H1 (cell line): Measurements from ENCODE around the gene PSMB5. TPM values are rescaled to one million over a fixed set of nuclear protein-coding genes. Genes with fewer than 3 reads are reported as not detected.

ENCODE experiments used
- CTCF ChIA-PET: fragments of 300-600 bp; sonication (Branson Sonifier 250); formaldehyde crosslinking; loops from one replicate; lab custom pipeline; 2021; ENCODE audit not compliant: partially characterized antibody; lab: Charles Lee
- POLR2A ChIA-PET: fragments of 300-600 bp; sonication (Branson Sonifier 250); formaldehyde crosslinking; loops from one replicate; lab custom pipeline; 2021; ENCODE audit warnings: inconsistent platforms; ENCODE audit not compliant: partially characterized antibody; lab: Charles Lee
- DNase-seq, 2 experiments: peaks; one replicate each; pipeline versions ENCODE4 v3.0.0 to v3.0.0-alpha.2; 2010 to 2022; ENCODE audit warnings: low spot score in 2 of 2, low read depth in 1 of 2, mixed read lengths in 1 of 2
- FAIRE-seq: peaks from 2 replicates; lab custom pipeline; 2011; peaks lifted over from hg19 to GRCh38; lab: Jason Lieb, UNC
- H2AFZ ChIP-seq: 2 replicates; pipeline ENCODE4 v1.8.1; 2012; ENCODE audit warnings: low read length, inconsistent platforms
- H2AK5ac ChIP-seq: 2 replicates; pipeline ENCODE4 v1.6.1; 2013; ENCODE audit warnings: low read depth, low read length
- H2BK120ac ChIP-seq: replicated peaks from 2 replicates; pipeline ENCODE3; 2013; ENCODE audit warnings: low read depth, low read length, inconsistent platforms
- H2BK12ac ChIP-seq: 2 replicates; pipeline ENCODE4 v1.6.1; 2013; ENCODE audit warnings: low read depth, low read length
- H2BK15ac ChIP-seq: 2 replicates; pipeline ENCODE4 v1.6.1; 2013; ENCODE audit warnings: low read length
- H2BK20ac ChIP-seq: 2 replicates; pipeline ENCODE4 v1.6.1; 2013; ENCODE audit warnings: low read length
- H2BK5ac ChIP-seq: 2 replicates; pipeline ENCODE4 v1.6.1; 2013; ENCODE audit warnings: low read depth, low read length
- H3K14ac ChIP-seq: 2 replicates; pipeline ENCODE4 v1.6.1; 2013; ENCODE audit warnings: inconsistent platforms; ENCODE audit not compliant: insufficient read length
- H3K18ac ChIP-seq: 2 replicates; pipeline ENCODE4 v1.6.1; 2013; ENCODE audit warnings: low read length; ENCODE audit errors: extremely low read depth
- H3K23ac ChIP-seq: 2 replicates; pipeline ENCODE4 v1.6.1; 2013; ENCODE audit warnings: inconsistent platforms; ENCODE audit not compliant: insufficient read length
- H3K23me2 ChIP-seq: 2 replicates; pipeline ENCODE4 v1.6.1; 2013; ENCODE audit warnings: low read depth, low read length
- H3K27ac ChIP-seq: 2 replicates; pipeline ENCODE4 v1.6.1; 2011; ENCODE audit warnings: low read depth, low read length, inconsistent platforms
- H3K27me3 ChIP-seq, 4 experiments: replicated peaks in 1 of 4; 1 replicate in 1 of 4; 2 replicates in 3 of 4; pipeline versions ENCODE4 v1.6.1 to v1.8.1; 2011 to 2013; ENCODE audit warnings: low read length in 3 of 4, mild to moderate bottlenecking in 3 of 4, inconsistent platforms in 2 of 4, mixed read lengths in 2 of 4, moderate library complexity in 1 of 4; ENCODE audit not compliant: control insufficient read depth in 3 of 4, insufficient read depth in 3 of 4; ENCODE audit errors: extremely low read depth in 1 of 4
- H3K36me3 ChIP-seq, 4 experiments: 2 replicates each; pipeline versions ENCODE4 v1.6.1 to v1.8.1; 2011 to 2013; ENCODE audit warnings: mild to moderate bottlenecking in 4 of 4, low read length in 3 of 4, moderate library complexity in 2 of 4, control low read depth in 1 of 4, inconsistent platforms in 1 of 4; ENCODE audit not compliant: insufficient read depth in 4 of 4, control insufficient read depth in 2 of 4
- H3K4ac ChIP-seq: replicated peaks from 2 replicates; pipeline ENCODE3; 2013; ENCODE audit warnings: low read length, low read depth, mixed read lengths, inconsistent platforms; ENCODE audit not compliant: insufficient read length
- H3K4me1 ChIP-seq, 4 experiments: replicated peaks in 1 of 4; 1 replicate in 1 of 4; 2 replicates in 3 of 4; pipeline versions ENCODE4 v1.6.1 to v1.8.1; 2011 to 2013; ENCODE audit warnings: low read length in 3 of 4, inconsistent platforms in 2 of 4, mixed read lengths in 1 of 4; ENCODE audit not compliant: insufficient read depth in 4 of 4, control insufficient read depth in 3 of 4
- H3K4me2 ChIP-seq, 2 experiments: 2 replicates each; pipeline versions ENCODE4 v1.6.1 to v1.8.1; 2011 to 2013; ENCODE audit warnings: low read depth in 2 of 2, low read length in 2 of 2, control low read depth in 1 of 2, inconsistent platforms in 1 of 2, mild to moderate bottlenecking in 1 of 2; ENCODE audit not compliant: insufficient read depth in 1 of 2
- H3K4me3 ChIP-seq, 4 experiments: fragments of 200-600, 300-600 bp in 1 of 4; sonication (generic), shearing (Covaris generic), sonication (Bioruptor Twin) in 1 of 4; 2 replicates each; pipeline versions ENCODE4 v1.5.1 to v1.8.1; 2011 to 2016; ENCODE audit warnings: low read length in 4 of 4, low read depth in 3 of 4, control low read depth in 2 of 4, inconsistent platforms in 2 of 4, mild to moderate bottlenecking in 2 of 4, mixed read lengths in 1 of 4, moderate library complexity in 1 of 4; ENCODE audit not compliant: insufficient read depth in 2 of 4; ENCODE audit errors: extremely low read depth in 1 of 4
- H3K56ac ChIP-seq: replicated peaks from 2 replicates; pipeline ENCODE3; 2013; ENCODE audit warnings: low read depth, mild to moderate bottlenecking, mixed read lengths, low read length, inconsistent platforms; ENCODE audit not compliant: insufficient read length
- H3K79me1 ChIP-seq: 2 replicates; pipeline ENCODE4 v1.6.1; 2013; ENCODE audit warnings: low read depth, low read length, control low read depth
- H3K79me2 ChIP-seq, 2 experiments: 2 replicates each; pipeline versions ENCODE4 v1.6.1 to v1.8.1; 2012 to 2013; ENCODE audit warnings: low read length in 2 of 2, mild to moderate bottlenecking in 2 of 2, inconsistent platforms in 1 of 2; ENCODE audit not compliant: insufficient read depth in 2 of 2, control insufficient read depth in 1 of 2
- H3K9ac ChIP-seq, 4 experiments: replicated peaks in 1 of 4; 1 replicate in 1 of 4; 2 replicates in 3 of 4; pipeline versions ENCODE4 v1.6.1 to v1.8.1; 2011 to 2013; ENCODE audit warnings: low read depth in 3 of 4, low read length in 3 of 4, control low read depth in 2 of 4, mild to moderate bottlenecking in 2 of 4, moderate library complexity in 2 of 4, inconsistent platforms in 1 of 4; ENCODE audit errors: extremely low read depth in 1 of 4
- H3K9me3 ChIP-seq, 2 experiments: 2 replicates each; pipeline versions ENCODE4 v1.6.1 to v1.8.1; 2012 to 2013; ENCODE audit warnings: mild to moderate bottlenecking in 2 of 2, moderate library complexity in 2 of 2, control low read depth in 1 of 2, inconsistent platforms in 1 of 2, low read depth in 1 of 2, low read length in 1 of 2, mixed read lengths in 1 of 2; ENCODE audit not compliant: insufficient read depth in 2 of 2
- H4K20me1 ChIP-seq, 2 experiments: replicated peaks in 1 of 2; 2 replicates each; pipeline versions ENCODE3 to v1.8.1; 2011 to 2013; ENCODE audit warnings: inconsistent platforms in 2 of 2, low read length in 2 of 2, mild to moderate bottlenecking in 1 of 2; ENCODE audit not compliant: insufficient read depth in 2 of 2, control insufficient read depth in 1 of 2
- H4K5ac ChIP-seq: 2 replicates; pipeline ENCODE4 v1.6.1; 2013; ENCODE audit warnings: low read length, low read depth, mixed read lengths, inconsistent platforms; ENCODE audit not compliant: insufficient read length
- H4K8ac ChIP-seq: 2 replicates; pipeline ENCODE4 v1.8.0; 2013; ENCODE audit warnings: mild to moderate bottlenecking, moderate library complexity, low read length, inconsistent platforms; ENCODE audit not compliant: insufficient read depth; ENCODE audit errors: extremely low read depth
- H4K91ac ChIP-seq: replicated peaks from 2 replicates; pipeline ENCODE3; 2013; ENCODE audit warnings: low read length, mixed read lengths, inconsistent platforms; ENCODE audit not compliant: insufficient read length
- BRCA1 ChIP-seq: IDR thresholded peaks from 2 replicates; pipeline ENCODE4 v1.6.1; 2012; ENCODE audit warnings: low read depth, low read length, improper control_type of control experiment
- CHD2 ChIP-seq: IDR thresholded peaks from 2 replicates; pipeline ENCODE4 v1.6.1; 2012; ENCODE audit warnings: low read length, improper control_type of control experiment
- MAFK ChIP-seq: IDR thresholded peaks from 2 replicates; pipeline ENCODE4 v1.6.1; 2012; ENCODE audit warnings: low read depth, mild to moderate bottlenecking, improper control_type of control experiment, low read length
- MAX ChIP-seq: IDR thresholded peaks from 2 replicates; pipeline ENCODE4 v1.6.1; 2012; ENCODE audit warnings: inconsistent platforms
- RNF2 ChIP-seq: fragments of 200-900, 300-1000 bp; sonication (generic); IDR thresholded peaks from 2 replicates; pipeline ENCODE4 v1.7.1; 2016; ENCODE audit warnings: borderline replicate concordance, low read depth, mild to moderate bottlenecking, antibody characterized with exemption, low read length; ENCODE audit not compliant: poor library complexity, severe bottlenecking; ENCODE audit errors: missing control alignments
- SIRT6 ChIP-seq: IDR thresholded peaks from one replicate; pipeline ENCODE4 v1.7.1; 2012; ENCODE audit warnings: low read length, inconsistent platforms
- SP1 ChIP-seq: IDR thresholded peaks from 2 replicates; pipeline ENCODE4 v1.6.1; 2011; ENCODE audit warnings: low read depth, low read length
- SRF ChIP-seq: IDR thresholded peaks from 2 replicates; pipeline ENCODE4 v1.6.1; 2011; ENCODE audit warnings: mild to moderate bottlenecking, low read depth, low read length, moderate library complexity
- YY1 ChIP-seq: IDR thresholded peaks from 2 replicates; pipeline ENCODE4 v1.6.1; 2011; ENCODE audit warnings: low read depth, mild to moderate bottlenecking, low read length
- whole genome bisulfite sequencing, 2 experiments: shearing (Covaris generic) in 1 of 2; methylation state at CpG; one replicate each; pipeline versions ENCODE4 v1.1.6 to v1.1.7; 2013 to 2015; ENCODE audit warnings: low lambda C conversion rate in 2 of 2, mixed read lengths in 2 of 2, inconsistent platforms in 1 of 2, low coverage in 1 of 2, missing lambda C conversion rate in 1 of 2; ENCODE audit not compliant: insufficient replicate concordance in 2 of 2, insufficient coverage in 1 of 2, insufficient read length in 1 of 2; ENCODE audit errors: extremely low coverage in 1 of 2, missing lambda C conversion rate in 1 of 2; 5-methylcytosine and 5-hydroxymethylcytosine counted together
- polyA plus RNA-seq, 7 experiments: library from polyadenylated mRNA; depleted of rRNA in 3 of 7; stranded (reverse) in 5 of 7; unstranded in 2 of 7; fragments of >200 nt in 5 of 7; fragments of 200-250 nt in 2 of 7; gene quantifications; 1 replicate in 5 of 7; 2 replicates in 1 of 7; 4 replicates in 1 of 7; pipeline versions ENCODE4 v1.2.1 to v1.2.3, GENCODE V29; 2011 to 2013; ENCODE audit warnings: missing spikeins in 2 of 7, mixed read lengths in 2 of 7
- total RNA-seq: library from RNA; stranded (reverse); fragmentation: NEBNext Ultra II Directional; extraction: Animal tissue kit (Norgen Biotek cat#: 25700); gene quantifications from 2 replicates; pipeline ENCODE4 v1.2.1, GENCODE V29; 2021
- TF ChIP-seq, protein P1 (sequence below), 3 experiments: IDR thresholded peaks; 1 replicate in 2 of 3; 2 replicates in 1 of 3; pipeline versions ENCODE4 v1.5.1 to v1.6.1; 2011; ENCODE audit warnings: low read length in 3 of 3, mild to moderate bottlenecking in 3 of 3, inconsistent platforms in 2 of 3, low read depth in 1 of 3, moderate library complexity in 1 of 3; ENCODE audit not compliant: insufficient read depth in 1 of 3; ENCODE audit errors: control extremely low read depth in 1 of 3

PSMB5 gene
- total and polyA plus RNA-seq, 2 of the 8 experiments (the other 6 are each of a cell fraction or from before 2014, with no cell fraction given): 254 to 510 TPM

DNA sequence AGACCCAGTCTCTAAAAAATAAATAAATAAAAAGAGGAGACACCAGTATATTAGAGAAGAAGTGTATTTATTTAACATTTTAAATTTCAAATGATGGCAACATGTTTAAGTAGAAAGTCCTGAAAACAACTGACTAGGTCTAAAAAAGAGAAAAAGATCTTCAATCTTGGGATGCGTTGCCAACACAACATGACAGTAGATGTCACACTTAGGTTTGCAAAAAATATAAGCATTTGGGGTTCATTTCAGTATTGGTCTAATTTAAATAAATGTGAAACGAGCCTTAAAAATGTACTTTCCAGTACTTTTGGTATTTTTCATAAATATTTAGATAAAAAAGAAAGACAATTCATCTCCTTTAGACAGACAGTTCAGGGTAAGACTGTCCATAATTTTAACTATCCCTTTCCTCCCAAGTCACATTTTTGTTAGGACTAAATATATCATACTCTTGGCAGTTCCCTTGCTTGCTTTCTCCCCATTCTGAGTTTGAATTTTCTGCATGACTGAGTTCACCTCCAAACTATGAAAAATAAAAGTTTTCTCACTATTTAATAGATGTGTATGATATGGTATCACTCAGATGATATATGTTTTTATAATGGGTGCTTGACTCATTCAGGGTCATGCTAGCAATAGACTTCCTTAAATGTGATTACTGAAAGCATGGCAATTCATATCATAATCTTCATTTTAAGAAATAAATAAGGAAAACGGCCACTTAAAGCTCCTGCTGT, 29.1 kb downstream of the PSMB5 start:
- peak overlapping the region; percentile 73 to 85 (median 76); a peak in 4 of 8 replicates for H3K4me3 ChIP-seq
- no peak overlapping the region for H3K14ac ChIP-seq
- peaks cover 6% of the 10 kb centered on the region for H3K23me2 ChIP-seq
- FAIRE-seq: no peak
- no peak overlapping the region for H2BK15ac ChIP-seq
- no peak overlapping the region for H3K9ac ChIP-seq
- H3K36me3 ChIP-seq: no peaks in the 10 kb centered on the region
- CTCF ChIA-PET: interaction anchor here (0.6 to 4.1 kb wide), 13 partner anchors 10 to 231 kb away, joined by 3 to 60 read pairs (median 11); partner anchors contain the start of genes AJUBA and PSMB5
- H2AFZ ChIP-seq: no peak overlapping the region
- no peaks in the 10 kb centered on the region for H3K79me2 ChIP-seq
- H2AK5ac ChIP-seq: no peak overlapping the region
- no peak overlapping the region for H3K27ac ChIP-seq
- H4K91ac ChIP-seq: no peak overlapping the region
- H3K18ac ChIP-seq: no peak overlapping the region
- no peak overlapping the region for H4K8ac ChIP-seq
- POLR2A ChIA-PET: interaction anchor here (0.9 to 4.1 kb wide), 19 partner anchors 9 to 245 kb away, joined by 3 to 99 read pairs (median 9); partner anchors contain the start of genes ACIN1, AJUBA, C14orf119 and HAUS4
- no peaks in the 10 kb centered on the region for H4K20me1 ChIP-seq
- no peak overlapping the region for H3K56ac ChIP-seq
- no peak overlapping the region for H2BK120ac ChIP-seq
- no peak overlapping the region for H3K23ac ChIP-seq
- 84% methylated on average over 3 of the region's 3 CpGs; no CpG with 5 or more reads in 1 of the 2 experiments for WGBS, 2 experiments
- no peaks in the 10 kb centered on the region for H3K9me3 ChIP-seq
- no peak overlapping the region for H2BK20ac ChIP-seq
- peaks cover 4 to 7% (median 6%) of the 10 kb centered on the region in 4 experiments; a peak in 4 of 7 replicates for H3K4me1 ChIP-seq
- H2BK5ac ChIP-seq: no peak overlapping the region
- no peak overlapping the region for H2BK12ac ChIP-seq
- H3K27me3 ChIP-seq: no peaks in the 10 kb centered on the region
- H3K4ac ChIP-seq: no peak overlapping the region
- no peak overlapping the region for H4K5ac ChIP-seq
- no peaks in the 10 kb centered on the region for H3K79me1 ChIP-seq
- no peak for DNase-seq
- peak overlapping the region; percentile 80 to 82; a peak in 3 of 4 replicates for H3K4me2 ChIP-seq
- TF ChIP-seq SIRT6: no peak
- no peak for TF ChIP-seq MAX
- TF ChIP-seq, protein P1, sequence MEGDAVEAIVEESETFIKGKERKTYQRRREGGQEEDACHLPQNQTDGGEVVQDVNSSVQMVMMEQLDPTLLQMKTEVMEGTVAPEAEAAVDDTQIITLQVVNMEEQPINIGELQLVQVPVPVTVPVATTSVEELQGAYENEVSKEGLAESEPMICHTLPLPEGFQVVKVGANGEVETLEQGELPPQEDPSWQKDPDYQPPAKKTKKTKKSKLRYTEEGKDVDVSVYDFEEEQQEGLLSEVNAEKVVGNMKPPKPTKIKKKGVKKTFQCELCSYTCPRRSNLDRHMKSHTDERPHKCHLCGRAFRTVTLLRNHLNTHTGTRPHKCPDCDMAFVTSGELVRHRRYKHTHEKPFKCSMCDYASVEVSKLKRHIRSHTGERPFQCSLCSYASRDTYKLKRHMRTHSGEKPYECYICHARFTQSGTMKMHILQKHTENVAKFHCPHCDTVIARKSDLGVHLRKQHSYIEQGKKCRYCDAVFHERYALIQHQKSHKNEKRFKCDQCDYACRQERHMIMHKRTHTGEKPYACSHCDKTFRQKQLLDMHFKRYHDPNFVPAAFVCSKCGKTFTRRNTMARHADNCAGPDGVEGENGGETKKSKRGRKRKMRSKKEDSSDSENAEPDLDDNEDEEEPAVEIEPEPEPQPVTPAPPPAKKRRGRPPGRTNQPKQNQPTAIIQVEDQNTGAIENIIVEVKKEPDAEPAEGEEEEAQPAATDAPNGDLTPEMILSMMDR (IDR thresholded peaks at IDR 0.05; ENCODE audit: control extremely low read depth in 1 of 3, insufficient read depth in 1 of 3, low read depth in 1 of 3, low read length in 3 of 3): no peak
- no peak for TF ChIP-seq SRF
- TF ChIP-seq YY1: no peak
- no peak for TF ChIP-seq RNF2
- no peak for TF ChIP-seq BRCA1
- no peak for TF ChIP-seq MAFK
- TF ChIP-seq CHD2: no peak
- TF ChIP-seq SP1: no peak
